ENCODE data around the gene ANGPTL2.

DNA sequence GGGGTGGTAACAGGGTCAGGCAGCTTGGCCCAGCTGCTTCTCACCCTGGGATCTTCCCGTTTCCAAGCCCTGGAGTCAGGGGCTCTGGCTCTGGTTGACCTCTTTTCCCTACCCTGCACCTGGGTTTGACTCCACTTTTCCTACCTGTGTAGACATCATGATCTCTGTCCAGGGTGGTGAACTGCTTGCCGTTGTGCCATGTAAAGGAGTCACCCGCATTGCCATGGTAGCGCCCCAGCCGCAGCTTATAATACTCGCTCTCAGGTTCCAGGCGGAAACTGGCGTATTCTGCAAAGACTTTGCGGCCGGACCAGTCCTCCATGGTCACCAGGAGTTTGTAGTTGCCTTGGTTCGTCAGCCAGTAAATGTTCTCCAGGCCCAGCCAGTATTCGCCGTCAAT, 30.9 kb downstream of the ANGPTL2 start:
- TF ChIP-seq, protein P1, sequence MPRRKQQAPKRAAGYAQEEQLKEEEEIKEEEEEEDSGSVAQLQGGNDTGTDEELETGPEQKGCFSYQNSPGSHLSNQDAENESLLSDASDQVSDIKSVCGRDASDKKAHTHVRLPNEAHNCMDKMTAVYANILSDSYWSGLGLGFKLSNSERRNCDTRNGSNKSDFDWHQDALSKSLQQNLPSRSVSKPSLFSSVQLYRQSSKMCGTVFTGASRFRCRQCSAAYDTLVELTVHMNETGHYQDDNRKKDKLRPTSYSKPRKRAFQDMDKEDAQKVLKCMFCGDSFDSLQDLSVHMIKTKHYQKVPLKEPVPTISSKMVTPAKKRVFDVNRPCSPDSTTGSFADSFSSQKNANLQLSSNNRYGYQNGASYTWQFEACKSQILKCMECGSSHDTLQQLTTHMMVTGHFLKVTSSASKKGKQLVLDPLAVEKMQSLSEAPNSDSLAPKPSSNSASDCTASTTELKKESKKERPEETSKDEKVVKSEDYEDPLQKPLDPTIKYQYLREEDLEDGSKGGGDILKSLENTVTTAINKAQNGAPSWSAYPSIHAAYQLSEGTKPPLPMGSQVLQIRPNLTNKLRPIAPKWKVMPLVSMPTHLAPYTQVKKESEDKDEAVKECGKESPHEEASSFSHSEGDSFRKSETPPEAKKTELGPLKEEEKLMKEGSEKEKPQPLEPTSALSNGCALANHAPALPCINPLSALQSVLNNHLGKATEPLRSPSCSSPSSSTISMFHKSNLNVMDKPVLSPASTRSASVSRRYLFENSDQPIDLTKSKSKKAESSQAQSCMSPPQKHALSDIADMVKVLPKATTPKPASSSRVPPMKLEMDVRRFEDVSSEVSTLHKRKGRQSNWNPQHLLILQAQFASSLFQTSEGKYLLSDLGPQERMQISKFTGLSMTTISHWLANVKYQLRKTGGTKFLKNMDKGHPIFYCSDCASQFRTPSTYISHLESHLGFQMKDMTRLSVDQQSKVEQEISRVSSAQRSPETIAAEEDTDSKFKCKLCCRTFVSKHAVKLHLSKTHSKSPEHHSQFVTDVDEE (CRISPR knock-in tag; IDR thresholded peaks at IDR 0.05) = no peak
- TF ChIP-seq, protein P2, sequence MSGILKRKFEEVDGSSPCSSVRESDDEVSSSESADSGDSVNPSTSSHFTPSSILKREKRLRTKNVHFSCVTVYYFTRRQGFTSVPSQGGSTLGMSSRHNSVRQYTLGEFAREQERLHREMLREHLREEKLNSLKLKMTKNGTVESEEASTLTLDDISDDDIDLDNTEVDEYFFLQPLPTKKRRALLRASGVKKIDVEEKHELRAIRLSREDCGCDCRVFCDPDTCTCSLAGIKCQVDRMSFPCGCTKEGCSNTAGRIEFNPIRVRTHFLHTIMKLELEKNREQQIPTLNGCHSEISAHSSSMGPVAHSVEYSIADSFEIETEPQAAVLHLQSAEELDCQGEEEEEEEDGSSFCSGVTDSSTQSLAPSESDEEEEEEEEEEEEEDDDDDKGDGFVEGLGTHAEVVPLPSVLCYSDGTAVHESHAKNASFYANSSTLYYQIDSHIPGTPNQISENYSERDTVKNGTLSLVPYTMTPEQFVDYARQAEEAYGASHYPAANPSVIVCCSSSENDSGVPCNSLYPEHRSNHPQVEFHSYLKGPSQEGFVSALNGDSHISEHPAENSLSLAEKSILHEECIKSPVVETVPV (CRISPR knock-in tag; IDR thresholded peaks at IDR 0.05) = no peak
- TF ChIP-seq, protein P3, sequence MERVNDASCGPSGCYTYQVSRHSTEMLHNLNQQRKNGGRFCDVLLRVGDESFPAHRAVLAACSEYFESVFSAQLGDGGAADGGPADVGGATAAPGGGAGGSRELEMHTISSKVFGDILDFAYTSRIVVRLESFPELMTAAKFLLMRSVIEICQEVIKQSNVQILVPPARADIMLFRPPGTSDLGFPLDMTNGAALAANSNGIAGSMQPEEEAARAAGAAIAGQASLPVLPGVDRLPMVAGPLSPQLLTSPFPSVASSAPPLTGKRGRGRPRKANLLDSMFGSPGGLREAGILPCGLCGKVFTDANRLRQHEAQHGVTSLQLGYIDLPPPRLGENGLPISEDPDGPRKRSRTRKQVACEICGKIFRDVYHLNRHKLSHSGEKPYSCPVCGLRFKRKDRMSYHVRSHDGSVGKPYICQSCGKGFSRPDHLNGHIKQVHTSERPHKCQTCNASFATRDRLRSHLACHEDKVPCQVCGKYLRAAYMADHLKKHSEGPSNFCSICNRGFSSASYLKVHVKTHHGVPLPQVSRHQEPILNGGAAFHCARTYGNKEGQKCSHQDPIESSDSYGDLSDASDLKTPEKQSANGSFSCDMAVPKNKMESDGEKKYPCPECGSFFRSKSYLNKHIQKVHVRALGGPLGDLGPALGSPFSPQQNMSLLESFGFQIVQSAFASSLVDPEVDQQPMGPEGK (CRISPR knock-in tag; IDR thresholded peaks at IDR 0.05; ENCODE audit: borderline replicate concordance) = no peak
